Kidney capillary endothelial cell (primary cell): ENCODE results near the gene FAM53B.
A peak's percentile ranks its signal among the peaks of the same experiment; 100 is the strongest.
"Not testable (repeated sequence)": the region's sequence is repeated elsewhere in the genome, so short reads cannot be mapped to it uniquely, and the experiment has no call there.

Experiments used
- DNase-seq: peaks from one replicate; pipeline ENCODE4 v3.0.0-alpha.2; 2018; ENCODE audit warnings: low spot score

Gene FAM53B

GRCh38 chr10:124627866-124628675 is 116.1 kb downstream of the FAM53B start:
- DNase-seq = peak; percentile 36

- DNase-seq = no peak
Measured at GRCh38 chr10:124626759-124627380, 117.3 kb downstream of the FAM53B start.

- DNase-seq = no peak
Measured at GRCh38 chr10:124625831-124626238, 118.3 kb downstream of the FAM53B start.

DNA sequence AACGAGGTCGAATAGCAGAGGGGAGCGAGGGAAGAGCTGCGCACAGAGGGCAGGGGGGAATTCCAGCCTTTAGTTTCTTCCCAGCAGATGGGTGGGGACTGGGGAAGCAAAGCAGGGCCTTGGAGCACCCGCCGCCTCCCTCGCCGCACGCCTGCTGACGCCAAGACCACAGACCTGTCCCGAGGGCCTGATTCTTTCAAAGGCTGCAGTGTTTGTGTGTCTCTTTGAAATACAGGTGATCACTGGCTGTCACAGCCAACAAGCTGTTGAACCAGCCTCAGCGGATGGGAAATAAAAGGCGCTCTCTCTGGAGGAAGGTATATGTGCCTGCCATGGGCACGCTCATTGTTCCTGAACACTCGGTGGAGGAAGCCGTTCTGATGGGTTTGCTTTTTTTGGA is 119.3 kb downstream of the FAM53B start:
- DNase-seq = no peak

DNA sequence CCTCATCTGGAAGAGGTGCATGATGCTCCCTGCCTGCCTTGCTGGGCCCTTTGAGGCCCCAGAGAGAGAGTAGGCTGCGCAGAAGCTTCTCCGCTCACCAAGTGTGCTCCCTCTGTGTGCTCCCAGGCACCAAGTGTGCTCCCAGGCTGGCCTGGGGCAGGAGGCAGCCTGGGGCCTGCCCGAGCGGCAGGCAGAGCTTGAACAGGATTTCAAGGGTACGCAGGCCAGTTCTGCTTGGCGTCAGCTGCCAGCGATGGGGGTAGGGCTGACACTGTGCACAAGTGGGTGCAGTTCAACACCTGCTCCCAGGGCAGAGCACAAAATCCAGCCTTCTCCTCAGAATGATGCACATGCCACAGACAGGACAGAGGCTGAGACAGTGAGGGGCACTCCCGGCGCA is 119.7 kb downstream of the FAM53B start:
- DNase-seq = no peak

- DNase-seq = no peak
Measured at GRCh38 chr10:124624006-124624405, 120.2 kb downstream of the FAM53B start.

GRCh38 chr10:124622866-124623536 is 121.2 kb downstream of the FAM53B start:
- DNase-seq = no peak

- DNase-seq = no peak
Measured at GRCh38 chr10:124622158-124622557, 122.0 kb downstream of the FAM53B start.

- no peak for DNase-seq
Measured at GRCh38 chr10:124621637-124622036, 122.5 kb downstream of the FAM53B start.

DNA sequence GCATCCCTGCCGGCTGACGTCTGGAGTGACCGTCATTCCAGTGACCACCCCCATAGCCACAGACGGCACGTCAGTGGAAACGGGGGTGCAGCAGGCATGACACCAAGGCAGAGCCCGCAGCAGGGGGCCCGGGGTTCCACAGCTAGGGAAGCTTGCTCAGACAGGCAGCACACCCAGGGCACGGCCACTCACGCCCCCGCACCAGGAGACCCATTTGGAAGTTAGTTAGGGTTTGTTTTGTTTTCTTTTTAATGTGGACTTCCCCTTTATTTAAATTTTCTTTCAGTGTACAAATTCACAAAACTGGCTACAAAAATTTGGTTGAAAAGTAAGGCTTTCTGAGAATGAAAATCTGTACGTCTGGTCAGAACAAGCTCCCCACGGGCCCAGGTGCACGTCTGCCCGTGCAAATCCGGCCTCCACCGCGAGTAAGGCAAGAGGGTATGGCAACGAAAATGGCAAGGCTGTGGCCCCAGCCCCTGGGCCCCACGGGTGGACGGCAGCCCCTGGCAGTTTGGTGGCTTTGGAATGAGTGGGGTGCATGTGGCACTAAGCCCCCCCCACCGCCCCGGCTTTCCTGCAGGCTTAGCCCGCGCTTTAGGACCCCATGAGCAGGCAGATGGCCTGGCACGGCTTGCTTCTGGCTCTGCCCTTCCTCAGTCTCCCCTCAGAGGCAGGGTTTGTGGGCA is 124.2 kb downstream of the FAM53B start:
- DNase-seq = no peak

- no peak for DNase-seq
Measured at GRCh38 chr10:124619195-124619594, 125.0 kb downstream of the FAM53B start.

- DNase-seq = no peak
Measured at GRCh38 chr10:124618470-124619073, 125.6 kb downstream of the FAM53B start.

- DNase-seq = no peak
Measured at GRCh38 chr10:124616836-124617130, 127.4 kb downstream of the FAM53B start.

DNA sequence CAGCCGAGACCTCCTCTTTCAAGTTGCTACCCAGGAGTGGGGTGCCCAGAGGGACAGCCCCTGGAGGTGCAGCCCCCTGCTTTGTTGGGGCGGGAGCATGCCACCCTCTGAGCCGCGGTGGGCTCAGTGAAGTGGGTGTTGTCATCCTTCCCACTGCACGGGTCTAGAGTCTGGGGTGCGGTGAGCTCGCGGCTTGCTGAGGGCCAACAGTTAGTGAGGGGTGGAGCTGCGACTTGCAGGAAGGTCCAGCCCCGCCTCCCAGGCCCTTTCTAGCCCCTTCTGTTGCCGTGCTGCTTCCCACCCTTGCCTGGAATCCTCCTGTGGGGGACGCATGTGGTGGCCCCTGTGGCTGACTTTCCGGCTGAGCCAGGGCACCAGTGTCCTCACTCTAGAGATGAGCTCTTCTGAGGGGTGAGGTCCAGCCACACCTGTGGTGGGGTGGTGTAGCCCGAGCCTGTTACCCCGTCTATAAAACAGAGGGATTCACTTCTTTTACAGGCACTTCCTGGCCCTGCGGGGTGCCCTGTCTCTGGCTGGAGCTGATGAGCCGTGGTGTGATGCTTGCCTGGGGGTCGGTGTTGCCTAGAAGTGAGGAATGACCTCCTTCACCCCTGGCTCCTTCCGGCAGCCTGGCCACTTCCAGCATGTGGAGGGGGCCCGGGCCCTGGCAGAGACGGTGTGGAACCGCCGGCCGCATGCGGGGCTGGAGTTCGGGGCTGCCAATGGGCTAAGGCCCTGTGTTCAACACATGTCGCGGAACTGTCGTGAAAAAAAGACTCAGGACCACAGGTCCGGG is 127.9 kb downstream of the FAM53B start:
- no peak for DNase-seq

- no peak for DNase-seq
Measured at GRCh38 chr10:124615259-124615658, 128.9 kb downstream of the FAM53B start.

- DNase-seq = no peak
Measured at GRCh38 chr10:124614003-124614659, 130.0 kb downstream of the FAM53B start.

DNA sequence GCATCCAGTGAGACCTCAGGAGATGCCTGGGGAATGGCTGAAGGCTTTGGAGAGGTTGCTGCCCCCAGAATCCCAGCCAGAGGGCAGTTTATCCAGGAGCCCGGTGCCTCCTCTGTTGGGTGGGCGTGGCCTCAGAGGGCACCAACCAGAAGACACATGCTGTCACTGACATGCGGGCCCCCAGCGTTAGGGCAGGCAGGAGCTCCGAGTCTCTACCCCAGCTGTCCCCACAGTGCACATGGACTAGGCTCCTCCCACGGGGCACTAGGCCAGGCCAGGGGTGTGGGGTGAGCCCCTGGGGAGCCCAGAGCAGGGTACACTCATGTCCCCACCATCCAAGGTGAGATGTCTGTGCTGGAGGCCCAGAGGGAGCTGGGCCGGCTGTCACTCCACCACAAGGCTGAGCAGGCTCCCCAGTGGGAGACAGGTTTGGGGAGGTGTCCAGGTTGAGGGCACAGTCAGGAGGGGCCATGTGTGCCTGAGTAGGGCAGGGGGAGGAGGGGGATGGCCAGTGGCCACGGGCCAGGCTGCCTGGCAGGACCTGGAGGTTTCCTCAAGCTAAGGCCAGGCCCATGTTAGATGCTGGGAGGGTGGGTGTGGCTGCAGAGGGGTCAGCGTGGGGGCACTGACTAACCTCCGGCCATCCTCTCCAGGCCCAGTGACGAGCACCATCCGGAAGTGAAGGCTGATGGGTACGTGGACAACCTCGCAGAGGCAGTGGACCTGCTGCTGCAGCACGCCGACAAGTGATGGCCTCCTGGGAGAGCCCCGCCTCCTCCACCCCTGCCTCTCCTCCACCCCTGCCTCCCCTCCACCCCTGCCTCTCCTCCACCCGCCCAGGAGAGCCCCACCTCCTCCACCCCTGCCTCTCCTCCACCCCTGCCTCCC is 131.3 kb downstream of the FAM53B start:
- DNase-seq = peak; percentile 84

DNA sequence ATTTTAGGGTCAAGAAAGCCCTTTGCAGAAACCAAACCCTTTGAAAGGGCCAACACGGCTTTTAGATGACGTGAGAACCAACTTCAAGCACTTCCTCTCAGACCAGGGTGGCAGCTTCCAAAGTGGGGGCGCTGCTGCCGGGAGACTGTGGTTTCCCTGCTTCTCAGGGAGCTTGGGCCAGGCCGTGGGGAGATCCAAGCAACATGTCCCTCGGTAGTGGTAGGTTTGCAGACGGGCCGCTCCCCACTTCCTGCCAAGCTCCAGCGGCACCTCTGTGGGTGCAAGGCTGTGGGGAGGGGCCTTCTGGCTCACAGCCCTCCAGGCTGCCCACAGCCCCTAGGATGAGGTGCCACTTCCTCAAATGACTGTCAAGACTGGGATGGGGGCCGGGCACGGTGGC is 132.4 kb downstream of the FAM53B start:
- DNase-seq = no peak

GRCh38 chr10:124610851-124611250 is 133.3 kb downstream of the FAM53B start:
- DNase-seq = not testable (repeated sequence)

DNA sequence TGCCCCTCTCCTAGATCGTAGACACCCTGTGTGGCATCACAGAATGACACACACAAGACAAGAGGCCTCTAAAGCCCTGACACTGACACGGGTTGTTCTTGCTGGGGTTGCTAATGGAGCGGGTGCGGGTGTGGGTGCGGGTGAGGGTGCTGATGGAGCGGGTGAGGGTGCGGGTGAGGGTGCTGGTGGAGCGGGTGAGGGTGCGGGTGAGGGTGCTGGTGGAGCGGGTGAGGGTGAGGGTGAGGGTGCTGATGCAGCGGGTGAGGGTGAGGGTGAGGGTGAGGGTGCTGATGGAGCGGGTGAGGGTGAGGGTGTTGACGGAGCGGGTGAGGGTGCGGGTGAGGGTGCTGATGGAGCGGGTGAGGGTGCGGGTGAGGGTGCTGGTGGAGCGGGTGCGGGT is 134.0 kb downstream of the FAM53B start:
- DNase-seq = not testable (repeated sequence)
